Fibroblast of skin of left biceps (primary cell): ENCODE results near the gene RNF121.

ENCODE experiments used
- DNase-seq, 2 experiments: peaks; one replicate each; pipeline ENCODE4 v3.0.0-alpha.2; 2013; ENCODE audit warnings: low read depth in 2 of 2

RNF121 gene

DNA sequence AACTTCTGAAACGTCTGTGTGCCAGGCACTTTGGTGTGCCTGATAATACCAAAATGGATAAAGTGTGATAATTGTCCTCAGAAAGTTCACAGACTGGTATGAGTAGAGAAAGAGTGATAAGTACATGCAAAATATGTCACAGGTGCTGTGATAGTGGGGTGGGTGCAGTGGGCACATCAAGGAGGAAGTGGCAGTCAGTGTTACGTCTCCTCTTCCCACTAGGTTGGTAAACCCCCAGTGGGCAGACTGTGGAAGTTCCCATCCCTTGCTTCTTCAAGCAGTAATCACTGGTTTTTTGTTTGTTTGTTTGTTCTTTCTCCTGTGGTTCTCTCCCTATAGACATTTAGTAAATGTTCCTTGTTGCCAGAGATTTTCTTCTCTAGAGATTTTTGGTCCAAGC lies 5.4 kb downstream of the RNF121 start:
- no peak for DNase-seq

DNA sequence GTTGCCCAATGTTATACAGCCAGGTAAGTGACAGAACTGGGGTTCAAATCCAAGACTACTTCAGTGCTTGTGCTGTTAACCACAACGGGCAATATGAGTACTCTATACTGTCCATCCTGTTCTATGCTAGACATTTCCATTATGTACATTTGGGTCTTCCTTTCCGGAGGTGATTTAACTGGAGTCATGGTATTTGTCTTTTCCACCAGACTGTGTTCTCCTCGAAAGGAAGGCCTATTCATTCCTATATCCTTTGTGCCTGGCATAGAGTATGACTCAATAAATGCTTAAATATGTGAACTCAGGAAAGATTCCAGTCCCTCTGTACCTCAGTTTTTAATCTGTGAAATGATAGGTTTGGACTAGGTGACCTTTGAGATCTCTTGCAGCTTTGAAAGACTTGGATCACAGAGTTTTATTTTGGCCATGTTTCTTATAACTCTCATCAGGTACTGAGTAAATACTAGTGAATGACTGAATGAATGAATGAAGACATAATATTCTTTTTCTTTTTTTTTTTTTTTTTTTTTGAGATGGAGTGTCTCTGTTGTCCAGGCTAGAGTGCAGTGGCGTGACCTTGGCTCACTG lies 6.6 kb downstream of the RNF121 start:
- no peak for DNase-seq

DNA sequence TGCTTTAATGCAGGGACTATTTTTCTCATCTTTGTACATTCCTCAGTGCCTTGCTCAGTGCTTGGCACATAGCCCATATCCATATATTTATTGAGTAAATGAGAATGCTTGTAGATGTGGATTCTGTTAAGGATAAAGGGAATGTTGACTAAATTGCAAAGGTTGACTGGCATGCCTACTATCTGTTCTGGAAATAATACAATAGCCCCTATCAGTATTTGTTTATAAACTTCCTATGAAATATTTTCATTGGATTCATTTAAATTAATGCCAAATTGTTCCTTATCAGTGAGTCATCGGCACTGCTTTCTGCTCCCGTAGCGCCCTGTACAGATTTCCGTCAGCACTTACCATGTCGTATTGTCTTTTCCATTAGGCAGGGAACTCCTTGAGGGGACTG lies 8.0 kb downstream of the RNF121 start:
- DNase-seq = peak in 1 of 2 experiments; percentile 18

GRCh38 chr11:71937826-71938225 lies 9.0 kb downstream of the RNF121 start:
- DNase-seq = no peak

GRCh38 chr11:71940561-71941219 lies 11.8 kb downstream of the RNF121 start:
- DNase-seq = peak; percentile 33

GRCh38 chr11:71946144-71946571 lies 17.3 kb downstream of the RNF121 start:
- DNase-seq = no peak

GRCh38 chr11:71947498-71947897 lies 18.7 kb downstream of the RNF121 start:
- DNase-seq = no peak

DNA sequence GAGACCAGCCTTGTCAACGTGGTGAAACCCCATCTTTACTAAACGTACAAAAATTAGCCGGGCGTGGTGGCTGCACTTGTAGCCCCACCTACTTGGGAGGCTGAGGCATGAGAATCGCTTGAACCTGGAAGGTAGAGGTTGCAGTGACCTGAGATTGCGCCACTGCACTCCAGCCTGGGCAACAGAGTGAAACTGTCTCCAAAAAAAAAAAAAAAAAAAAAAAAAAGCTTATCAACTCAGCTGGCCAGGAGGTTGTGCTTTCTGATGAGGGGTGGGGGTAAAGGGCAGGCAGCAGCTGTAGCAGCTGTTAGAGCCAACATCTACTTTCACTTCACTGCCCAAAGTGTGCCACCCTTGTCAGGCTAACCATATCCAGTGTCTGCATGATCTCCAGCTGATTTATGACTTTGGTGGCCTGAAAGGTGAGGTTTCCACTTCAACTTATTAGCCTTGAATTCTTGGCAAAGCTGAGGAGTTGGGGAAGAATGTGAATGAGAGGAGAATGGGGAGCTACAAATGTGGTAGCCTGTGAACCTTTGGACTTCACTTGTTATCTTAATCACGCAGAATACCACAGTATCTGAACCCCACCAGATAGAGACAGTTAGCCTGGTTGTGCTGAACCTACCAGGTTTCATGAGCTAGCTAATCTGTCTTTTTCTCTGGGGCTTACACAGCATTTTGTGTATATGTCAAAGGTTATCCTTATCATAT lies 19.6 kb downstream of the RNF121 start:
- no peak for DNase-seq

DNA sequence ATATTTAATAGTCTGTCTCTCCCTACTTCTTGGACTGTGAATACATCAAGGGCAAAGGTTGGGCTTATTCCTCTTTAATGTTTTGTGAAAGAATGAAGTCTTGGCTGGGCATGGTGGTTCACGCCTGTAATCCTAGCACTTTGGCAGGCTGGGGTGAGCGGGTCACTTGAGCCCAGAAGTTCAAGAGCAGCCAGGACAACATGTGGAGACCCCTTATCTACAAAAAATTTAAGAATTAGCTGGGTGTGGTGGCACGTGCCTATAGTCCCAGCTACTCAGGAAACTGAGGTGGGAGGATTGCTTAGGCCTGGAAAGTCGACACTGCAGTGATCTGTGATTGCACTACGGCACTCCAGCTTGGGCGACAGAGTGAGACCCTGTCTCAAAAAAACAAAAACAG lies 20.2 kb downstream of the RNF121 start:
- DNase-seq = no peak

DNA sequence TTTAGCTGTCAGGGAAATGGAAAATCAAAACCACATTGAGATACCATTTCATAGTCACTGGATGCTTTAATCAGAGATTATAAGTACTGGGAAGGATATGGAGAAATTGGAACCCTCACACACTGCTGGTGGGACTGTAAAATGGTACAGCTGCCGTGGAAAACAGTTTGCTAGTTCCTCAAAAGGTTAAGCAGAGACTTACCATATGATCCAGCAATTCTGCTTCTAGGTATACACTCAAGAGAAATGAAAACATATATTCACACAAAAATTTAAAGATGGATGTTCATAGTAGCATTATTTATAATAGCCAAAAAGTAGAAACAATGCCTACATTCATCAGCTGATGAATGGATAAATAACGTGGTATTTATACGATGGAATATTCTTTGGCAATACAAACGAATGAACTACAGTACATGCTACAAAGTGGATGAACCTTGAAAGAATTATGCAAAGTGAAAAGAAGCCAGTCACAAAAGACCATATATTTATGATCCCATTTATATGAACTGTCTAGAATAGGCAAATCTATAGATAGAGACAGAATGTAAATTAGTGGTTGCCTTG lies 23.0 kb downstream of the RNF121 start:
- DNase-seq = no peak

DNA sequence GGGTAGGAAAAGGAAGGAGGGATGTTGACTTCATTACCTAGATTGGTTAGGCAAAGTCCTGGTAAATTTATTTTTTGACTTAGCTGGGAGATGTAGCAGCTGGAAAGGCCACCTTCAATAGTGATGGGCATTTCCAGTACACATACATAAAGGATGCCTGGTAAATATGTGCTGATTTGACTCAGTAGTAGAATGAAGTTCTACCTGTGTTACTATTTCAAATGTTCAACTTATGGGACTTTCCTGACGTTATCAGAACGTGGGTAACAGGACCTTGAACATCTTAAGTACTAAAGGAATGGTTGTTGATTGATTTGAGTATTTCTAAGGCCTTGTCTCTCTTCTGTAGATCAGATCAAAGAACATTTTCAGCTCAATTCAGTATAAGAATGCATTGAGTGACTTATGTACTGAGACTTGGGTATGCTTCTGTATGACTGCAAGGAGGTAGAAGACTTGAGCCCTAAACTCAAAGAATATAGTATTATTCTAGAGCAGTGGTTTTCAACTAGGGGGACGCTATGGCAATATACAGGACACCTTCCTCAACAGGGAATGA lies 27.1 kb downstream of the RNF121 start:
- no peak for DNase-seq

GRCh38 chr11:71962428-71963038 lies 33.7 kb downstream of the RNF121 start:
- DNase-seq = no peak

DNA sequence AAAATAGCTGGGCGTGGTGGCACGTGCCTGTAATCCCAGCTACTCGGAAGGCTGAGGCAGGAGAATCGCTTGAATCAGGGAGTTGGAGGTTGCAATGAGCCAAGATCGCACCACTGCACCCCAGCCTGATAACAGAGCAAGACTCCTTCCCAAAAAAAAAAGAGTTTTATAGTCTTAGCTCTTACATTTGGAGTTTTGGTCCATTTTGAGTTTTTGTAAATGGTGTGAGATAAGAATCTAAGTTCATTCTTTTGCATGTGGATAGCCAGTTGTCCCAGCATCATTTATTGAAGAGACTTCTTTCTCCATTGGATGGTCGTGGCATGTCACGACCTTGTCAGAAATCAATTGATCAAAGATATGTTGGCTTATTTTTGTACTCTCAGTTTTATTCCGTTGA lies 34.6 kb downstream of the RNF121 start:
- no peak for DNase-seq

GRCh38 chr11:71964641-71965040 lies 35.8 kb downstream of the RNF121 start:
- DNase-seq = no peak

DNA sequence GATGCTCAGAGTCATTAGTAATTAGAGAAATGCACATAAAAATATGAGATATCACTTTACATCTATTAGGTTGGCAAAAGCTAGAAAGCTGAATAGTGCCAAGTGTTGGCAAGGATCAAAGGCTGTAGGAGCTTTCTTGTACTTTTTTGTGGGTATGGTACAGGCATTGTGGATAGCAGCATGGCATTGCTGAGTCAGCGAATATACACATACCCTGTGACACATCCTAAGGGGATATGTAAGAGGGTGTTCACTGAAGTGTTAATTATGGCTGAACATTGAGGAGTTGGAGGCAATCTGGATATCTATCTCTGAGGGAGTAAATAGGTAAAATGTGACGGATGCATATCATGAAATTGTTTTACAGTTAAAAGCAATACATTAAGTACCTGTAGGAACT lies 42.8 kb downstream of the RNF121 start:
- no peak for DNase-seq

GRCh38 chr11:71976551-71976950 lies 47.7 kb downstream of the RNF121 start:
- no peak for DNase-seq

- DNase-seq = no peak
Observed at GRCh38 chr11:71977090-71977489, 48.2 kb downstream of the RNF121 start.

GRCh38 chr11:71977743-71978418 lies 49.0 kb downstream of the RNF121 start:
- no peak for DNase-seq

DNA sequence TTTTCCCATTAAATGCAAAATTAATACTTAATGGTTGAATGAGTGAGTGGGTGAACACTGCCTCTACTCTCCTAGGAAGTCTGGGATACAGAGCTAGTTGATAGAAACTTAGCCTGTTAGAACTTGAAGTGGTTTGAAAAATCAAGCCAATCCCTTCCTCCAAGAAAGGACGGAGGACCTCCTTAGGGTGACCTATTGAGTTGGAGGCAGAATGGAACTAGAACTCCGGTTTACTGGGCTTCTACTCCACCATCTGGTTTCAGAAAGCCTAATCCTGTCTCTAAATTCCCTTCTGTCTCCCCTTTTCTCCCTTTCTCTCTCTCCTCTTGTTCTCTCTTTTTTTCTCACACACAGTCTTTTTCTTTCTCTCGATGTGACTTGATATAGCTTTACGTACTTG lies 50.2 kb downstream of the RNF121 start:
- DNase-seq = no peak

DNA sequence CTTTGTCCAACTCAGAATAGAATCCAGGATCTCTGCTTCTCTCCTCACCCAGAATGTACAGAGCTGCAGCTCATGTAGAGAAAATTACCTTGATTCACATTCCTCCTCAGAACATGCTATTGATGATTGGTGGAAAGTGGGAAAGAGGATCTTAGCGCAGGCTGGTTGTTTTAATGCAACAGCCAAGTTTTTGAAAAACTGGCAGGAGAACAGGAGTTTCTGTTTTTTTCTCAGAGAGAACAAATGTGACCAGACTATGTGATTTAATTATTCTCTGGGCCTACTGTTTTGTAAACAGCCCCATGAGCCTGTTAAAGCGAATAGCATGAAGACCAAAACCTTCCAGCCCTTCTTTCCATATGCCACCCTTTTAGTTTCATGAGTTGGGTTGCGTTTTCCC lies 50.8 kb downstream of the RNF121 start:
- no peak for DNase-seq

- no peak for DNase-seq
Observed at GRCh38 chr11:71986131-71986530, 57.3 kb downstream of the RNF121 start.

DNA sequence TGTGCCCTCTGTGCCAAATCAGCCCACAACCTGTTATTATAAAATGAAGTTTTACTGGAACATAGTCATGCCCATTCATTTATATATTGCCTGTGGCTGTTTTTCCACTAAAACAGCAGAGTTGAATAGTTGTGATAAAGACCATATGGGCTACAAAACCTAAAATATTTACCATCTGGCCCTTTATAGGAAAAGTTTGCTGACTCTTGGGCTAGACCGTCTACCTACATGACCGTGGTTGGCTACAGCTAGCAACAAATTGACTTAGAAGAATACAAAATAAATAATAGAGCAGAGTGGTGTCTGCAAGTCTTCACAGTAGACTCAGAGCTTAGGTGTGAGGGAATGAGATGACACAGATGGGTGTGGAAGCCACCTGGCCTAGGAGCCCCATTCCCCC lies 58.7 kb downstream of the RNF121 start:
- DNase-seq = no peak
